NCI-H128 (cell line): ENCODE data around the gene PITHD1.
A peak's percentile ranks its signal among the peaks of the same experiment; 100 is the strongest.
"Not testable (repeated sequence)": the region's sequence is repeated elsewhere in the genome, so short reads cannot be mapped to it uniquely, and the experiment has no call there.

Source experiments
- DNase-seq: peaks from one replicate; lab custom pipeline; 2025; ENCODE audit not compliant: unreplicated experiment; lab: John Stamatoyannopoulos, UW

PITHD1 gene

DNA sequence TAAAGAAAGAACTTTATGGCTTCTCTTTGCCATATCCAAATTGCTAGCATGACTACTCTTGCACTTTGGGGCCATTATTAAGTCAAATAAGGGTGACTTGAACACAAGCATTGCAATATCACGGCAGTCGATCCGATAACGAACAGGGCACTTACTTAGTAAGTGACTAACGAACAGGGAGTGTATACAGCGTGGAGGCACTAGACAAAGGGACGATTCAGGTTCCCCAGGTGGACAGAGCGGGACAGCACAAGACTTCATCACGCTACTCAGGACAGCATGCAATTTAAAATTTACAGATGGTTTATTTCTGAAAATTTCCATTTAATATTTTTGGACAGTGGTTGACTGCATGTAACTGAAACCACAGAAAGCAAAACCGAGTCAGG lies 5.4 kb upstream of the PITHD1 start:
- DNase-seq = no peak

DNA sequence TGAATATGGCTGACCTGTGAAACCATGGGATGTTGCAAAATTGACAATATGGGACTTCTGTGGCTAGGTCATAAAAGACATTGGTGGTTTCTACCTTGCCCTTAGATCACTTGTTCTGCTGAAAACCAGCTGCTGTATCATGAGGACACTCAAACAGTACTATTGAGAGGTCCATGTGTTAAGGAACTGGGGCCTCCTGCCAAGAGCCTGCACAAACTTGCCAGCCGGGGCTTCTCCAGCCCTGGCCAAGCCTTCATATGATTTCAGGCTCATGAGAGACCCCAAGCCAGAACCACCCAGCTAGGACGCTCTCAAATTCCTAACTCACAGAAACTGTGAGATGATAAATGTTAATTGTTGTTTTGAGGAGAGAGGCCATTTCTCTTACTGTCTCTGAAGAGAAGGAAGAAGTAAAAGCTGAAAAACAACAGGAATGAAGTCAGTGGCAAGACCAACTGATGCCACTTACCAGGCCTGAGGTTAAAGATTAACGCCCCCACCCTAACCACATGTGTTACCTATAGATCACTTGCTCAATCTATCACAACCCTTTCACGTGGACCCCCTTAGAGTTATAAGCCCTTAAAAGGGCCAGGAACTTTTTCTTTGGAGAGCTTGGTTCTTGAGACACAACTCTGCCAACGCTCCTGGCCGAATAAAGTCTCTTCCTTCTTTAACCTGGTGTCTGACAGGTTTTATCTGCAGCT lies 3.9 kb upstream of the PITHD1 start:
- DNase-seq = no peak

DNA sequence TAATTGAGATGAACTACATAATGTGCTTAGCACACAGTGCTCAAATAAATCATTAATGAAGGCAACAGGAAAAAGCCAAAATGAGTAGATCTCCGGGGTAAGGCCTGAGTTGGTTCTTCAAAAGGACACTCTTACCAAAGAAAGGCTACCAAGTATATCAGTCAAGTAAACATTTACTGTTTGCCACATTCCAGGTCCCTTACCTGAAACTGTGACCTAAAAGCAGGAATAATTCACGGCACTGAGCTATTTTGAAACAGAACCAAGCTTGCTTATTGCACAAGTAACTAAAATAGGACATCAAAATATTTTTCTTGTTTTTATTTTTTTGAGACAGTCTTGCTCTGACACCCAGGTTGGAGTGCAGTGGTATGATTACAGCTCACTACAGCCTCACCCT lies 2.0 kb upstream of the PITHD1 start:
- DNase-seq = no peak

DNA sequence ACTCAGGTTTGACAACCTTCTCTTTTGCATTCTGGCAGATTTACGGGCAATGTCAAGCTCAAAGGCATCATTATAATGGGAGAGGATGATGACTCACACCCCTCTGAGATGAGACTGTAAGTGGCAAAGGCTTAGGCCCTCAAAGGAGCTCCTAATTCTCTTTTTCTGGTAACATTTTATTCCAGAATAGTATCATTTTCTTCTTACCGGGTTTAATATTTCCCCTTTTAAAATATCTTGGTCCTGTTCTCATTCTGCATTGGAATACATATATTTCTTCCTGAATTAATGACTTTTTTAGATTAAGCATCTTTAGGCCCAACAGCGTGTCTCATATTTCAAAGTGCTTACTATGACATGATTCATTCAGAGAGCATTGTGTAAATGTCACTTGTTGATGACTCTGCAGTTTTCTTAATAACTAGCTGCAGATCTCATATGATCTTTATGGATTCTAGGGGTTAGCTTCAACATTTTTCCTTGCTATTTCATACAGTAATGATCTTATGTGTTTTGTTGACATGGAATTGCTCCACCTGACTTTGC lies 1.7 kb downstream of the PITHD1 start:
- no peak for DNase-seq

DNA sequence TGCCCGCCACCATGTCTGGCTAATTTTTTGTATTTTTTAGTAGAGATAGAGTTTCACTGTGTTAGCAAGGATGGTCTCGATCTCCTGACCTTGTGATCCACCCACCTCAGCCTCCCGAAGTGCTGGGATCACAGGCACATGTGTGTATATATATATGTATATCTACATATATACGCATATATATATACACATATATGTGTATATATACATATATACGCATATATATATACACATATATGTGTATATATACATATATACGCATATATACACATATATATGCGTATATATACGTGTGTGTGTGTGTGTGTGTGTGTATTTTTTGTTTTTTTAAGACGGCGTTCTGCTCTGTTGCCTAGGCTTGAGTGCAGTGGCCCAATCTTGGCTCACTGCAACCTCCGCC lies 4.9 kb downstream of the PITHD1 start:
- DNase-seq = not testable (repeated sequence)

DNA sequence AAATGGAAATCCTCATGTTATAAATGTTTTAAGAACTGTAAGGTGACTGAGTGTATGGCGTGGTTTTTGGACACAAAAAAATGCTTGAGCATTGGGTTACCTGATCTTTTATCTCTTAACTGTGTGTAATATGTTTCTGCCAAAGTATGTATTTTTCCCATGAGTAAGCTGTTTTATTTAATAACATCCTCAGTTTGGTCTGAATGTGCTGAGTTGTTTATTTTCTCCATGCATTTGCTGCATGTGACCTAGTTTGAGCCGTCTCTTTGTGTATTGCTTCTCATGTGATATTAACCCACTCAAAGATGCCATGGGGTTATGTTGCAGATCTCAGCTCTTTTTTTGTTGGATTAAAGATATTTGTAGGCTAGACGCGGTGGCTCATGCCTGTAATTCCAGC lies 6.6 kb downstream of the PITHD1 start:
- DNase-seq = no peak

DNA sequence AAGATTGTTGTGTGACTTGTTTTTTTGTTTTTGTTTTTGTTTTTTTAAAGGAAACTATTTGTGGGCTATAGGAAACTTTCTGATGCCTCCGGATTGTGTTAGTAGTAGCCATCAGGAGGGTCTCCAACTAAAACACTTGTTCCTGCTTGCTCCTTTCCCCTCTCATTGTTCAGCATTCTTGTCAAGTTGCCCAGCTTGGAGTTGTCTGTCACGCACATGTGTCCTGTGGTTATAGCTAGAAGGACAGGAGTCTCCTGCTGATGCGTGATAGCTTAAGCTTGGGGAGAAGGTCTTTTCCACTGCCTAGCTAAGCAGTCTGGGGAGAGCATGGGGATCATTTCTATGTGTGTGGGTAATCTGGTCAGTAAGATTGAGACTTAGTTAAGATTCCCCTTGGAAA lies 9.5 kb downstream of the PITHD1 start:
- no peak for DNase-seq

DNA sequence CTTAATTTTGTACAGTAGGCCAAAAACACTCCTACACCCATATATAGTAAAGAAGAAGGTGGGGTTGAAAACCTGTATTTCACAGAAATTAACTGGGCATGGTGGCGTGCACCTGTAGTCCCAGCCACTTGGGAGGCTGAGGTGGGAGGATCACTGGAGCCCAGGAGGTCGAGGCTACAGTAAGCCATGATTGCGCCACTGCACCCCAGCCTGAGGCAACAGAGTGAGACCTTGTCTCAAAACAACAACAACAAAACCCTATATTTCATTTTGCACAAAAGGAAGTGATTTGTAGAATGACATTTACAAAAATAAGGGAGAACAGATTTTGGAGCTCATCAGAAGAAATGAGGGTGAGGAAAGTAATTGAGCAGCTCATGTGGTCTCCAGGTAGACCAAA lies 10.5 kb downstream of the PITHD1 start:
- no peak for DNase-seq

DNA sequence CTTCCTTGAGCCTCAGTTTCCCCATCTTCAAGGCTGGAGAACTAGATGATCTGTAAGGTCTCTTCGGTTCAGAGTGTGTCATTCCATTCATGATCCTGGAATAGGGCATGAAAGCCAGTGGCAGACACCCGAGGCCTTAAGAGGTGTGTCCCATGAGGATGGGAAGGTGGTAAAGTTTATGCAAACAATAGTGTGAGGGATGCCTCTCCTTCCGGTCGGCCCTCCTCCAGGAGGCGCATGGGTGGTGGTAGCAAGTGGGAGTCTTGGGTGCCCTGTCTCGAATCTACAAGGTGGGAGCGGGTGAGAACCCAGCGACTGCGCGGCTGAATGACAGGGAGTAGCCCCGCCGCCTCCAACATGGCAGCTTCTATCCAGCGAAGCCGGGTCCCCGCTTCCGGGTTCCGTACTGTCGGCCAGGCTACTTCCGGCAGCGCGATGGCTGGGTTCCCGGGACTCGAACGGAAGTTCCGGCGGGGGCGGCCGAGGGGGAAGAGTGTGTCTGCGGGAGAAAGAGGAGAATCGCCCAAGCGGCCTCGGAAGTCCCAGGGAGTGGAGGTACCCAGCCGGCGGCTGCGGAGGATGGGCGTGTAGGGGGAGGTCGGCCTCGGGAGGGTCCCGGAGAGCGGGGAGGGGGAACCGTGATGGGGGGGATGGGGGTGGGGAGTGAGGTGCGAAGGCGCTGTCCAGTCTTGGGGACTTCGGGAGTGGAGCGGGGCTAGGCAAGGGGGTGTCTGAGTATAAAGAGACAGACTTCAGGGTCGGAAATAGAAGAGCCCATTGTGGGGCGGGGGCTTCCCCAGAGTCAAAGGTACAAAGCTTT lies 12.7 kb downstream of the PITHD1 start, which contains the start of gene LYPLA2:
Gene LYPLA2, plus strand, starts transcription at position 450 of the 820 bp plus-strand sequence. CDS start 1,538 bp downstream, outside the sequence.
- DNase-seq = peak; percentile 89

DNA sequence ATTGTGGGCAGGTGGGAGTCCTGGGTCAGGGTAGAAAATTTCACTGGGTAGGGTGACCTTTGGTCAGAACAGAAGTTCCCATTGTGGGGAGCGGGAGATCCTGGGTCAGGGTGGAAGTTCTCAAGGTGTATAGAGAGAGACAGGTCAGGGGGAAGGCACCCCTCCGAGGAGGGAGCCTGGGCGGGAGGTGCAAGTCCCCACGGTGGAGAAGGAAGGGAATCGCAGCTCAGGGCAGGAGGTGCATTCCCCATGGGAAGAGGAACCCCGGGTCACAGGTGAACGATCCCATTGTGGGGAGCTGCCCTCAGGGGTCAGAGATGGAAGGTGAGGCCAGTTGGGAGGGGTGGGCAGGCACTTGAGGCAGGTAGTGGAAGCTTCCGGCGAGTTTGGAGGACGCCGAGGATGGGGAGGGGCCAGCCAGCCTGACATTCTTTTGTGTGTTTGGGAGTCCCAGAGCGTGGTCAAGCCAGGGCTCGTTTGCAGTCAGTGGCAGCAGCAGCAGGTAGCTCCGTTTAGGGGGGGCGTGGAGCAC lies 13.4 kb downstream of the PITHD1 start:
- DNase-seq = no peak

DNA sequence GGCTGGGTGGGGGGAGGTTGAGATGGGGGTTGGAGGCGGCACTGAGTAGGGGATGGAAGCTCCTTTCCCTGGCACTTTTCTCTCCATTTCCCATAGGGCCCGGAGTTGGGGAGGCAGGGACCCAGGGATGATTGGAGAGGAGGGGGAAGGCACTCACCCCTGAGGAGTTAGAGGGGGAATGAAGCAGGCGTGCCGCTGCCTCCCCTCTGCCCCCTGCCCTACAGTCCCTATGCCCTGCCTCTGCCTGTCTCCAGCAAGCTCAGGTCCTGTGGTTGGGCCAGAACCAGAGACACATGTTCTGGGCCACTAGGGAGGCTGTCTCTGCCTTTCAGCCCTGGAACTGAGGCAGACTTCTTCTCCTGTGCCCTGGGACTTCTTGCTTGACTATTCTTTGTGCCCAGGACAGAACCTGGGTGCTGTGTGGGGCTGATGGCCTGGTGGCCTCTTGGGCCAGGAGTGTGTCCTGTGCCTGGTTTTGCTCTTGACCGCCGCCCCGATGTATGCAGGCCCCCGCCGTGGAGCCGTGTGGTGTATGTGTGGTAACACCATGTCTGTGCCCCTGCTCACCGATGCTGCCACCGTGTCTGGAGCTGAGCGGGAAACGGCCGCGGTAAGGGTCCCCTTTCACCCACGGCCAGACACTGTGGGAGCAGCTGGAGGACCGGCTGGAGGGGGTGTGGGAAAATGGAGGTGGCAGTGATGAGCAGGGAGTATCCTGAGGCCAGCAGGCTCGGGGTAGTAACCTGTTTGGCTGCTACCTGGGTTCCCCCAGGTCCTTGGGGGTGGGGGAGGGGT lies 14.1 kb downstream of the PITHD1 start:
- DNase-seq = no peak

DNA sequence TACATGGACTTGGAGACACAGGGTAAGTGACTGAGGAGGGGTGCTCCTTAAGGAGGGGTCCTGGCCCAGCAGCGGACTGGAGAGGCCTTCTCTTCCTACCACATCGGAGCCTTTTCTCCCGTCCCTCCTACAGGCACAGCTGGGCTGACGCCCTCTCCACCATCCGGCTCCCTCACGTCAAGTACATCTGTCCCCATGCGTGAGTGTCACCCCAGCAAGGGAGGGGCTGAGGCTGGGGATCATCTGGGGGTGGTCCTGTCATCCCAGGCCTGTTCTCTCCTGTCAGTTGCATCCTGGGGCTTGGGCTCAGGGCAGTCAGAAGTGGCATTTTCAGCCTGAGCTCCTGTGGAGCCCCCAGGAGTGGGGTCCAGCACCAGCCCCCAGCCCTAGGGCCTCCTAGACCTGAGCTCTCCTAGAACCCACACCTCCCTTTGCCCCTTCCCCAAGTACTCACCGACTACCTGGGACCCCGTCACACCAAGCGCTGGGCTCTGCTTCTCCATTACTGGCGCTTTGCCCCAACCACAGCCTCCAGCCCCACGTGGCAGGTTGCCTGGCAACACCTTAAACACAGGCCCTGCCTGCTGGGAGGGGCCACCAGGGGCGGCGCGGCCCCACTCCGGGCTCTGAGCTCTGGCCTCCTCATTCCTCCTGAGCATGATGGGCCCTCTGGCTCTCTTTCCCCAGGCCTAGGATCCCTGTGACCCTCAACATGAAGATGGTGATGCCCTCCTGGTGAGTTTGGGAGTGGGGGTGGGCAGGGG lies 15.0 kb downstream of the PITHD1 start:
- no peak for DNase-seq

DNA sequence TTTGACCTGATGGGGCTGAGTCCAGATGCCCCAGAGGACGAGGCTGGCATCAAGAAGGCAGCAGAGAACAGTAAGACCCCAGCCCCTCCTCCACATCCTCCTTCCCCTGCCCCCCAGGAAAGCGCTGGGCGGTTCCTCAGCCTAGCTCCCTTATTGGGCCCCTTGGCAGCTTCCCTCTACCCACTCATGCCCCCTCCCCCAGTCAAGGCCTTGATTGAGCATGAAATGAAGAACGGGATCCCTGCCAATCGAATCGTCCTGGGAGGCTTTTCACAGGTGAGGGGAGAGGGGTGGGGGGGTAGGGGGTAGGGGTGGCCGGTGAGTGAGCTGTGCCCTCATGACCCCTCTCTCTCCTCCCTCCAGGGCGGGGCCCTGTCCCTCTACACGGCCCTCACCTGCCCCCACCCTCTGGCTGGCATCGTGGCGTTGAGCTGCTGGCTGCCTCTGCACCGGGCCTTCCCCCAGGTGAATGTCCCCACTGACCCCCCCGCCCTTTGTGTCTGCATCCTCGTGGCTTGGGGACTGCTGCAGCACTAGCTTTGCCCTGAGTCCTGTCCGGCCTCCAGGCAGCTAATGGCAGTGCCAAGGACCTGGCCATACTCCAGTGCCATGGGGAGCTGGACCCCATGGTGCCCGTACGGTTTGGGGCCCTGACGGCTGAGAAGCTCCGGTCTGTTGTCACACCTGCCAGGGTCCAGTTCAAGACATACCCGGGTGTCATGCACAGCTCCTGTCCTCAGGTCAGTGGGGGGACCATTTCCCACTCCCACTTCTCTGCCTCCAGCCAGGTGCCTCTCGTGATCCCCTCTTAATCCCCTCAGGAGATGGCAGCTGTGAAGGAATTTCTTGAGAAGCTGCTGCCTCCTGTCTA lies 15.9 kb downstream of the PITHD1 start:
- no peak for DNase-seq

DNA sequence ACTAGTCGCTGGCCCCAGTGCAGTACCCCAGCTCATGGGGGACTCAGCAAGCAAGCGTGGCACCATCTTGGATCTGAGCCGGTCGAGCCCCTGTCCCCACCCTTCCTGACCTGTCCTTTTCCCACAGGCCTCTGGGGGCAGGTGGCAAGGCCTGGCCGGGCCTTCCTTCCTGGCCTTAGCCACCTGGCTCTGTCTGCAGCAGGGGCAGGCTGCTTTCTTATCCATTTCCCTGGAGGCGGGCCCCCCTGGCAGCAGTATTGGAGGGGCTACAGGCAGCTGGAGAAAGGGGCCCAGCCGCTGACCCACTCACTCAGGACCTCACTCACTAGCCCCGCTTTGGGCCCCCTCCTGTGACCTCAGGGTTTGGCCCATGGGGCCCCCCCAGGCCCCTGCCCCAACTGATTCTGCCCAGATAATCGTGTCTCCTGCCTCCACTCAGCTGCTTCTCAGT lies 16.5 kb downstream of the PITHD1 start:
- DNase-seq = not testable (repeated sequence)

DNA sequence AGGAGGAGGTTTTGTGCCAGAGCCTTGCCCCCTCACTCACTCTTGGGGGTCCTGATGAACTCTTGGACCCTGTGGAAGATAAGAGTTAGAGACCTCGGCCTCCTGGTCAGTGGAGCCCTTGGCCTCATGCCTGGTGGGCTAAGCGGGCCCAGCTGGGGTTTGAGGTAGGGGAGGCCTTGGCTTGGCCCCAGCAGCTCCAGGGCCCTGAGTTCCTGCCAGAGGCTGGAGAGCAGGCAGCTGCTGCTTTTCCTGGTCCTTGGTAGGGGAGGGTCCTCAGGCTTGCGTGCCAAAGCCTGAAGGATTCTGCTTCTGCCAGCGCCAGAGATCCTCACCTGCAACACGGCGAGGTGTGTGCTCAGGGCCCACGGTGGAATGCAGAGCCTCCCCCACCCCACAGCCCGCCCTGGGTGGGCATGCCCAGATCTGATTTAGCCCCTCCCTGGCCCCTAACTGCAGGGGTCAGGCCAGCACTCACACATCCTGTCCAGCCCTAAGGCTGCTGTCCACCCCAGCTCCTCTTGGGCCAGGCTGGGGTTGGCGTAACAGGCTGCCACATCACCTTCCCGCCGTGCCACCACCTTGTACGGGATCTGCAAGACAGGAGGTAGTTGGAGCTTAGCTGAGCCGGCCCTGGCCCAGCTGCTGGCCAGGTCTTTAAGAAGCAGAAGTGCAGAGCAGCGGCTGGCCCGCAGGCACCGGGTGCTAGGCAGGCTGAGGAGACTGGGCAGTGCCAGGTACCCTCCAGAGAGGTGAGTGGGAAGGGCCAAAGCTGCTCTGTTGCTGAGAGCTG lies 17.7 kb downstream of the PITHD1 start:
- no peak for DNase-seq

DNA sequence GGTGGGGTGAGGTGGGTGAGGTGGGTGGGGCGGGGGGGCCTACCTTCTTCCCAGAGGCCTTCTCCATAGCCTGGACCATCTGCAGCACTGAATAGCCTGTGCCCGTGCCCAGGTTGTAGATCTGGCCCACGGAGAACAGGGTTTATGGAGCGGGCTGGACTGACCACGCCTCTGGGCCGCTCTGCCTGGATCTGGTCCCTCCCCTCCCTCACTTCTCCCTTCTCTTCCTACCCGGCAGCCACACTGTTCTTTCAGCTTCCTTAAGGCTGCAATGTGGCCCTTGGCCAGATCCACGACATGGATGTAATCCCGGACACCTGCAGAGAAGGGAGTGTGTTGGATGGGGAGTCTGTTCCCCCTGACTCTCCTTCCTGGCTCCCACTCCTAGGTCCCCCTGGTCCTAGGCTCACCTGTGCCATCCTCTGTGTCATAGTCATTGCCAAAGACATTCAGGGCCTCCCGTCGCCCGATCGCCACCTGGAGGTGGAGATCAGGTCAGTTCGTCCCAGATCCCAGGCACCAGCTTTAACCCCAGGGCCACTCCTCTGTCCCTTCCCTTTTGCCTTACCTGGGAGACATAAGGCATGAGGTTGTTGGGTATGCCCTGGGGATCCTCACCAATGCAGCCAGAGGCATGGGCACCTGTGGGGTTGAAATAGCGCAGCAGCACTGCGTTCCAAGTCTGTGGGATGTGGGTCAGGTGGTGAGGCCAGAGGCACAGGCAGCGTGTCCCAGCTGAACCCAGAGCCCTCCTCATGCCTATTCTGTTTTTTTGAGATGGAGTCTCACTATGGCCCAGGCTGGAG lies 18.5 kb downstream of the PITHD1 start:
- DNase-seq = no peak
